Measurements from ENCODE around the gene LRRC8D.

LRRC8D gene

GRCh38 chr1:89872567-89872966 is 51.7 kb downstream of the LRRC8D start:
- no peak for DNase-seq

- no peak for DNase-seq
Observed at GRCh38 chr1:89873288-89873687, 52.5 kb downstream of the LRRC8D start.

- DNase-seq, result no peak
Observed at GRCh38 chr1:89873770-89874169, 52.9 kb downstream of the LRRC8D start.

- DNase-seq, result no peak
Observed at GRCh38 chr1:89876463-89876862, 55.6 kb downstream of the LRRC8D start.

GRCh38 chr1:89877756-89878155 is 56.9 kb downstream of the LRRC8D start:
- no peak for DNase-seq

GRCh38 chr1:89878256-89878655 is 57.4 kb downstream of the LRRC8D start:
- DNase-seq, result no peak

- DNase-seq, result no peak
Observed at GRCh38 chr1:89880679-89881078, 59.8 kb downstream of the LRRC8D start.

- no peak for DNase-seq
Observed at GRCh38 chr1:89881415-89882058, 60.7 kb downstream of the LRRC8D start.

GRCh38 chr1:89882348-89883029 is 61.7 kb downstream of the LRRC8D start:
- no peak for DNase-seq

- DNase-seq, result no peak
Observed at GRCh38 chr1:89883030-89883379, 62.2 kb downstream of the LRRC8D start.

- no peak for DNase-seq
Observed at GRCh38 chr1:89884718-89885596, 64.1 kb downstream of the LRRC8D start.

- no peak for DNase-seq
Observed at GRCh38 chr1:89887270-89887669, 66.4 kb downstream of the LRRC8D start.

GRCh38 chr1:89887713-89888112 is 66.9 kb downstream of the LRRC8D start:
- DNase-seq, result no peak

GRCh38 chr1:89888480-89889322 is 67.9 kb downstream of the LRRC8D start:
- peak; percentile 93 for DNase-seq

- no peak for DNase-seq
Observed at GRCh38 chr1:89889323-89889615, 68.4 kb downstream of the LRRC8D start.

GRCh38 chr1:89890085-89890752 is 69.4 kb downstream of the LRRC8D start:
- DNase-seq, result peak; percentile 95

- DNase-seq, result no peak
Observed at GRCh38 chr1:89892816-89893215, 72.0 kb downstream of the LRRC8D start.

- DNase-seq, result no peak
Observed at GRCh38 chr1:89894210-89895201, 73.7 kb downstream of the LRRC8D start.

- no peak for DNase-seq
Observed at GRCh38 chr1:89896105-89896942, 75.5 kb downstream of the LRRC8D start.

All from islet precursor cell (in vitro differentiated cells).